Immature natural killer cell (primary cell): ENCODE measurements around the gene FGF5. TPM values are rescaled to one million over a fixed set of nuclear protein-coding genes. Genes with fewer than 3 reads are reported as not detected.

Source experiments
- polyA plus RNA-seq, 3 donors: library from polyadenylated mRNA; unstranded; fragments of 300-500 nt; fragmentation: Illumina TruSeq; gene quantifications; one replicate each; pipeline ENCODE4 v1.2.3, GENCODE V29; 2021

FGF5 gene
- polyA plus RNA-seq, 3 donors from 2014 or later: not detected

Other genes with a start within 250 kb of the FGF5 start
- gene ANTXR2, start 193.4 kb upstream of the FGF5 start, polyA plus RNA-seq: 10 to 100 TPM in 1 of 3 donors, 1 to 10 TPM in 2; 8.1 to 13.8 (median 10.0) TPM
- 1 to 10 TPM; 1.6 to 2.7 (median 1.9) TPM for gene PRDM8, start 69.2 kb upstream of the FGF5 start, polyA plus RNA-seq
- under 1 TPM in 1 of 3 donors, not detected in 2; 0.72 TPM for gene CFAP299, start 69.1 kb downstream of the FGF5 start, polyA plus RNA-seq